H1 (cell line): Measurements from ENCODE around the gene ANP32B. TPM values are rescaled to one million over a fixed set of nuclear protein-coding genes. Genes with fewer than 3 reads are reported as not detected.

ENCODE experiments used
- CBX8 ChIP-seq: fragments of 300-800, 300-1000 bp; sonication (generic); IDR thresholded peaks from 2 replicates; pipeline ENCODE4 v1.7.1; 2016; ENCODE audit warnings: low read depth, low read length, borderline replicate concordance
- CHD7 ChIP-seq: fragments of 300-600 bp; sonication (generic); IDR thresholded peaks from 2 replicates; pipeline ENCODE4 v1.7.1; 2012; ENCODE audit warnings: low read length, moderate library complexity, mild to moderate bottlenecking, inconsistent platforms; ENCODE audit not compliant: insufficient replicate concordance
- KDM5A ChIP-seq: fragments of 200-600 bp; IDR thresholded peaks from 2 replicates; pipeline ENCODE4 v1.7.1; 2012; ENCODE audit warnings: mild to moderate bottlenecking, low read length, inconsistent platforms, mixed read lengths
- POU5F1 ChIP-seq: IDR thresholded peaks from 2 replicates; pipeline ENCODE4 v1.6.1; 2011; ENCODE audit warnings: low read depth, mild to moderate bottlenecking, low read length, moderate library complexity
- SIX5 ChIP-seq: IDR thresholded peaks from 2 replicates; pipeline ENCODE4 v1.6.1; 2011; ENCODE audit warnings: mild to moderate bottlenecking, low read depth, low read length
- polyA plus RNA-seq, 7 experiments: library from polyadenylated mRNA; depleted of rRNA in 3 of 7; stranded (reverse) in 5 of 7; unstranded in 2 of 7; fragments of >200 nt in 5 of 7; fragments of 200-250 nt in 2 of 7; gene quantifications; 1 replicate in 5 of 7; 2 replicates in 1 of 7; 4 replicates in 1 of 7; pipeline versions ENCODE4 v1.2.1 to v1.2.3, GENCODE V29; 2011 to 2013; ENCODE audit warnings: missing spikeins in 2 of 7, mixed read lengths in 2 of 7
- total RNA-seq: library from RNA; stranded (reverse); fragmentation: NEBNext Ultra II Directional; extraction: Animal tissue kit (Norgen Biotek cat#: 25700); gene quantifications from 2 replicates; pipeline ENCODE4 v1.2.1, GENCODE V29; 2021

ANP32B gene
- total and polyA plus RNA-seq, 2 of the 8 experiments (the other 6 are each of a cell fraction or from before 2014, with no cell fraction given) = 7.6 to 88.1 TPM

- no peak for TF ChIP-seq CHD7
- TF ChIP-seq KDM5A = no peak
- TF ChIP-seq POU5F1 = no peak
- no peak for TF ChIP-seq SIX5
- TF ChIP-seq CBX8 = no peak
Measured at GRCh38 chr9:98022447-98022846, 39.3 kb downstream of the ANP32B start (continued).
